ENCODE results near the gene IL22RA1. TPM values are rescaled to one million over a fixed set of nuclear protein-coding genes. Genes with fewer than 3 reads are reported as not detected.

The IL22RA1 gene
- total and polyA plus RNA-seq, 2 of the 8 experiments (the other 6 are each of a cell fraction or from before 2014, with no cell fraction given), result 0.17 to 0.32 TPM

GRCh38 chr1:24097663-24098062 lies 45.3 kb downstream of the IL22RA1 start (continued):
- no peak for TF ChIP-seq CHD7 (IDR thresholded peaks at IDR 0.05; ENCODE audit: insufficient replicate concordance, low read length)
- no peak for TF ChIP-seq EGR1 (IDR thresholded peaks at IDR 0.05; ENCODE audit: borderline replicate concordance, low read depth, low read length)
- no peak for TF ChIP-seq POLR2A (IDR thresholded peaks at IDR 0.05; ENCODE audit: control extremely low read depth in 1 of 2, low read depth in 2 of 2, low read length in 2 of 2)
- TF ChIP-seq TCF12 (IDR thresholded peaks at IDR 0.05; ENCODE audit: low read depth, low read length), result no peak
- TF ChIP-seq FOSL1 (IDR thresholded peaks at IDR 0.05; ENCODE audit: insufficient read depth, low read depth, low read length), result no peak
